ENCODE data around the gene WWC2.

Gene WWC2

GRCh38 chr4:183180096-183180495 is 81.0 kb downstream of the WWC2 start:
- intact Hi-C loops (cut with DNase I; ENCODE audit: low total_unique reads), result no loop called here
- Histone ChIP-seq H3K27me3 (no peaks in the 10 kb centered on the region), H3K27ac (no peak overlapping the region), H3K4me3 (no peak overlapping the region), H3K4me1 (peaks cover 0 to 26% (median 13%) of the 10 kb centered on the region in 4 donors), H3K9me3 (no peaks in the 10 kb centered on the region), H3K36me3 (no peaks in the 10 kb centered on the region)
- DNase-seq, result no peak
- TF ChIP-seq, protein P1, sequence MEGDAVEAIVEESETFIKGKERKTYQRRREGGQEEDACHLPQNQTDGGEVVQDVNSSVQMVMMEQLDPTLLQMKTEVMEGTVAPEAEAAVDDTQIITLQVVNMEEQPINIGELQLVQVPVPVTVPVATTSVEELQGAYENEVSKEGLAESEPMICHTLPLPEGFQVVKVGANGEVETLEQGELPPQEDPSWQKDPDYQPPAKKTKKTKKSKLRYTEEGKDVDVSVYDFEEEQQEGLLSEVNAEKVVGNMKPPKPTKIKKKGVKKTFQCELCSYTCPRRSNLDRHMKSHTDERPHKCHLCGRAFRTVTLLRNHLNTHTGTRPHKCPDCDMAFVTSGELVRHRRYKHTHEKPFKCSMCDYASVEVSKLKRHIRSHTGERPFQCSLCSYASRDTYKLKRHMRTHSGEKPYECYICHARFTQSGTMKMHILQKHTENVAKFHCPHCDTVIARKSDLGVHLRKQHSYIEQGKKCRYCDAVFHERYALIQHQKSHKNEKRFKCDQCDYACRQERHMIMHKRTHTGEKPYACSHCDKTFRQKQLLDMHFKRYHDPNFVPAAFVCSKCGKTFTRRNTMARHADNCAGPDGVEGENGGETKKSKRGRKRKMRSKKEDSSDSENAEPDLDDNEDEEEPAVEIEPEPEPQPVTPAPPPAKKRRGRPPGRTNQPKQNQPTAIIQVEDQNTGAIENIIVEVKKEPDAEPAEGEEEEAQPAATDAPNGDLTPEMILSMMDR (IDR thresholded peaks at IDR 0.05), result no peak

- Histone ChIP-seq H3K4me1 (peaks cover 0 to 21% (median 11%) of the 10 kb centered on the region in 4 donors), H3K4me3 (no peak overlapping the region), H3K36me3 (no peaks in the 10 kb centered on the region), H3K27ac (no peak overlapping the region), H3K9me3 (no peaks in the 10 kb centered on the region), H3K27me3 (no peaks in the 10 kb centered on the region)
- DNase-seq, result no peak
- intact Hi-C loops (cut with DNase I; ENCODE audit: low total_unique reads), result no loop called here
- TF ChIP-seq, protein P1 (IDR thresholded peaks at IDR 0.05), result no peak
Observed at GRCh38 chr4:183180621-183181020, 81.6 kb downstream of the WWC2 start.

GRCh38 chr4:183181081-183181480 is 82.0 kb downstream of the WWC2 start:
- no peak overlapping the region for H3K4me3 ChIP-seq
- H3K36me3 ChIP-seq, result no peaks in the 10 kb centered on the region
- H3K27ac ChIP-seq, result no peak overlapping the region
- TF ChIP-seq, protein P1 (IDR thresholded peaks at IDR 0.05), result no peak
- no peak for DNase-seq
- peaks cover 0 to 16% (median 8%) of the 10 kb centered on the region in 4 donors for H3K4me1 ChIP-seq
- intact Hi-C loops (cut with DNase I; ENCODE audit: low total_unique reads), result no loop called here
- H3K27me3 ChIP-seq, result no peaks in the 10 kb centered on the region
- H3K9me3 ChIP-seq, result no peaks in the 10 kb centered on the region

- Histone ChIP-seq H3K27ac (no peak overlapping the region), H3K36me3 (no peaks in the 10 kb centered on the region), H3K9me3 (no peaks in the 10 kb centered on the region), H3K27me3 (no peaks in the 10 kb centered on the region), H3K4me1 (no peaks in the 10 kb centered on the region), H3K4me3 (no peak overlapping the region)
- TF ChIP-seq, protein P1 (IDR thresholded peaks at IDR 0.05), result no peak
- intact Hi-C loops (cut with DNase I; ENCODE audit: low total_unique reads), result no loop called here
- peak in 1 of 2 donors; percentile 45 for DNase-seq
Observed at GRCh38 chr4:183182873-183183725, 84.0 kb downstream of the WWC2 start.

GRCh38 chr4:183183906-183184535 is 85.0 kb downstream of the WWC2 start:
- H3K27me3 ChIP-seq, result no peaks in the 10 kb centered on the region
- DNase-seq, result no peak
- no peaks in the 10 kb centered on the region for H3K9me3 ChIP-seq
- H3K4me3 ChIP-seq, result no peak overlapping the region
- no peaks in the 10 kb centered on the region for H3K36me3 ChIP-seq
- intact Hi-C loops (cut with DNase I; ENCODE audit: low total_unique reads), result no loop called here
- no peak overlapping the region for H3K27ac ChIP-seq
- H3K4me1 ChIP-seq, result no peaks in the 10 kb centered on the region
- TF ChIP-seq, protein P1 (IDR thresholded peaks at IDR 0.05), result no peak
